Subcutaneous abdominal adipose tissue (tissue), 5 donors: ENCODE data around the gene OGT.
"Not testable (repeated sequence)": the region's sequence is repeated elsewhere in the genome, so short reads cannot be mapped to it uniquely, and the experiment has no call there.

ENCODE experiments used
- H3K27ac ChIP-seq: one replicate; pipeline ENCODE4 v1.7.0; 2013; ENCODE audit warnings: low read depth, mild to moderate bottlenecking, inconsistent platforms, low read length, moderate library complexity
- H3K27me3 ChIP-seq, 5 donors: one replicate each; pipeline ENCODE4 v1.7.0; 2013; ENCODE audit warnings: low read length in 5 of 5, inconsistent platforms in 1 of 5; ENCODE audit not compliant: control insufficient read depth in 5 of 5, insufficient read depth in 4 of 5
- H3K36me3 ChIP-seq, 5 donors: one replicate each; pipeline ENCODE4 v1.7.0; 2013; ENCODE audit warnings: low read length in 5 of 5; ENCODE audit not compliant: control insufficient read depth in 5 of 5, insufficient read depth in 5 of 5
- H3K4me1 ChIP-seq, 5 donors: one replicate each; pipeline ENCODE4 v1.7.0; 2013; ENCODE audit warnings: low read length in 5 of 5, mild to moderate bottlenecking in 3 of 5, moderate library complexity in 1 of 5; ENCODE audit not compliant: control insufficient read depth in 5 of 5, insufficient read depth in 5 of 5
- H3K4me3 ChIP-seq, 5 donors: one replicate each; pipeline ENCODE4 v1.7.0; 2013; ENCODE audit warnings: low read length in 5 of 5, low read depth in 1 of 5
- H3K9ac ChIP-seq, 5 donors: one replicate each; pipeline ENCODE4 v1.7.0; 2013; ENCODE audit warnings: low read length in 5 of 5, mild to moderate bottlenecking in 4 of 5, moderate library complexity in 3 of 5
- H3K9me3 ChIP-seq, 5 donors: one replicate each; pipeline ENCODE4 v1.7.0; 2013; ENCODE audit warnings: low read length in 5 of 5; ENCODE audit not compliant: control insufficient read depth in 5 of 5
- donor health status: healthy.
- donor health status: healthy.
- donor health status: healthy.
- donor health status: healthy.
- donor health status: healthy.

OGT gene

GRCh38 chrX:71532753-71533425 is at the start of gene OGT:
Gene OGT (plus strand): TSS chrX:71533104. CDS start chrX:71533300, 196 bp downstream.
- Histone ChIP-seq H3K27ac (peak within 1 kb of the TSS; percentile 98), H3K4me1 (peaks cover 0 to 23% (median 11%) of the 10 kb centered on the region in 5 donors), H3K9ac (peak within 1 kb of the TSS; percentile 77 to 95 (median 90))

DNA sequence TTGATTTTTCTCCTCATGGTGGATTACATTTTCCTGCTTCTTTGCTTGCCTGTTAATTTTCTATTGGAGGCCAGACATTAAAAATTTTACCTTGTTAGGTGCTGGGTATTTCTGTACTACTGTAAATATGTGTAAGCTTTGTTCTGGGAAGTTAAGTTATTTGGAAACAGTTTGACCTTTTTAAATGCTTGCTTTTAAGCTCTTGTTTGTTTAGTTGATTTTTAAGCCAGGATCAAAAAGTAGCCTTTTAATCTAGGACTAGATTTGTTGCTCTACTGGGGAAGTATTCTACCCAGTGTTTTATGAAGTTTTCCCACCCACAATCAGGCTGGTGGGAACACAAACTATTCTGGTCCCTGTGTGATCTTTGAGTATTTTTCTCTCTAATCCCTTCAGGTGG is 45.1 kb upstream of the OGT start:
- no peak overlapping the region for H3K27ac ChIP-seq
- no peak overlapping the region for H3K9ac ChIP-seq
- peaks cover 0 to 7% (median 4%) of the 10 kb centered on the region in 5 donors for H3K4me1 ChIP-seq
- H3K9me3 ChIP-seq: peaks cover 0 to 4% (median 0%) of the 10 kb centered on the region in 5 donors
- no peak overlapping the region for H3K4me3 ChIP-seq
- H3K27me3 ChIP-seq: peaks cover 0 to 2% (median 0%) of the 10 kb centered on the region in 5 donors
- H3K36me3 ChIP-seq: no peaks in the 10 kb centered on the region

More at GRCh38 chrX:71532753-71533425, at the start of gene OGT:
- Histone ChIP-seq H3K9me3 (peaks cover 0 to 6% (median 3%) of the 10 kb centered on the region in 5 donors), H3K36me3 (peaks cover 0 to 3% (median 2%) of the 10 kb centered on the region in 5 donors), H3K27me3 (peaks cover 0 to 4% (median 0%) of the 10 kb centered on the region in 5 donors), H3K4me3 (peak within 1 kb of the TSS; percentile 79 to 98 (median 91))

GRCh38 chrX:71489540-71489939 is 43.4 kb upstream of the OGT start:
- H3K27me3 ChIP-seq: peaks cover 0 to 2% (median 0%) of the 10 kb centered on the region in 5 donors
- H3K4me1 ChIP-seq: peaks cover 0 to 10% (median 4%) of the 10 kb centered on the region in 5 donors
- H3K9ac ChIP-seq: no peak overlapping the region
- no peak overlapping the region for H3K27ac ChIP-seq
- peaks cover 0 to 4% (median 0%) of the 10 kb centered on the region in 5 donors for H3K9me3 ChIP-seq
- no peak overlapping the region for H3K4me3 ChIP-seq
- no peaks in the 10 kb centered on the region for H3K36me3 ChIP-seq

DNA sequence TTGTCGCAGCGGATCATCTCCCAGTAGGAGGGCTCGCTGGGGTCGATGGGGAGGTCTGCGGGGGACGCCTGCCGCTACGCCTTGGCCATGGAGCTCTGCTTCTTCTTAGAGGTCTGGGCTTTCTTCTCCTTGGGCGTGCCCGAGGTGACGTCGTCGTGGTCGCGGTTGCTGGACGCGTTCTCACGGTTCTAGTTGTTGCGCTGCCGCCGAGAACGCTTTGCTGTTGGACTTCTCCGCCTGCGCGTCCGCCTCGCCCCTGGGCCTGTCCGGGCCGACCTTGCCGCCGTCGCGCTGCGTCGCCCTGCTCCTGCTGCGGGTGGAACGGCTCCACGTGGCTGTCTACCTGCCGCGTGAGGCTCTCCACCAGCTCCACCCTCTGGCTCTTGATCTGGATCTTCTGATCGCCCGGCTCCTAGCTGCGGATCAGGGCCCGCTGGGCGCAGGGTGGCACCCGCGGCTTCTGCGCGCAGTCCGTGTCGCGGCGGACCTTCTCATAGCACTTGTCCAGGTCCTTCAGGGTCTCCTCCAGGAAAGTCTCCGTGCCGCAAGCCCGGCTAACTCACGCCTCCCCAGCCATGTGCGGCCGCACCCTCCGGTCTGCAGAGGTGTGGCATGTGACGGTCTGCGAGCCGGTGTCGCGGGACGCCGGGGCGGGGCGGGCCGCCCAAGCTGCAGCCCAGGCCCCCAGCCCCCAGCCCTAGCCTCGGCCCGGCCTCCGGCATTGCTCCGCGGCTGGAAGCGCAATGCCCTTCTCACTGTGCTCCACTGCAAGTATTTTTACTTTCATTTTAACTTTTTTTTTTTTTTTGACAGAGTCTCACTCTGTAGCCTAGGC is 40.5 kb upstream of the OGT start:
- Histone ChIP-seq H3K4me3 (peak overlapping the region in 4 of 5 donors; percentile 58 to 79 (median 68)), H3K27me3 (peaks cover 0 to 2% (median 0%) of the 10 kb centered on the region in 5 donors), H3K4me1 (peaks cover 0 to 10% (median 4%) of the 10 kb centered on the region in 5 donors), H3K9me3 (peaks cover 0 to 4% (median 0%) of the 10 kb centered on the region in 5 donors), H3K36me3 (no peaks in the 10 kb centered on the region), H3K27ac (peak overlapping the region; percentile 45), H3K9ac (peak overlapping the region in 4 of 5 donors; percentile 25 to 55 (median 30))

- Histone ChIP-seq H3K4me1 (peaks cover 0 to 10% (median 4%) of the 10 kb centered on the region in 5 donors), H3K9me3 (peaks cover 0 to 4% (median 0%) of the 10 kb centered on the region in 5 donors), H3K27me3 (peaks cover 0 to 2% (median 0%) of the 10 kb centered on the region in 5 donors), H3K4me3 (peak overlapping the region in 4 of 5 donors; percentile 58 to 79 (median 68)), H3K27ac (peak overlapping the region; percentile 45), H3K36me3 (no peaks in the 10 kb centered on the region), H3K9ac (peak overlapping the region in 1 of 5 donors; percentile 55)
Measured at GRCh38 chrX:71493111-71493613, 39.7 kb upstream of the OGT start.

DNA sequence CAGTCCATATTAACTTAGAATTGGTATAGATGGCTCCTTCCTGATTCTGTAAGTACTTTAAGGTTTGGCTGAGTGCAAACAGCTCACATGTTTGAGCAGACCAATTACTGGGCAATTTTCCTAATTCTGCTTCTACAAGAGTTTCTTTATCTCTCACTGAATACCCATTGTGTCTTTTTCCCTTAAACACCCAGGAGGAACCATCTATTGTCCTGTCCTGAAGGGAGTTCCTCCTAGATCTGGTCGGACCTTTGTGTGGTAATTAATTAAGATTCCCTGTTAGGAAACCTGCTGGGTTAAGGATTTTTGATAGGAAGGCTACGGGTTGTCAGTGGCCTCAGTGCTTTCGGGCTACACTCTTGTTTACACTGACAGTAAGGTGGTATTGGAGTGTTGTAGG is 36.9 kb upstream of the OGT start:
- not testable (repeated sequence) for H3K4me3 ChIP-seq, H3K36me3 ChIP-seq, H3K27ac ChIP-seq, H3K9me3 ChIP-seq, H3K9ac ChIP-seq, H3K4me1 ChIP-seq, H3K27me3 ChIP-seq

- H3K4me1 ChIP-seq: peaks cover 0 to 10% (median 4%) of the 10 kb centered on the region in 5 donors
- H3K9ac ChIP-seq: no peak overlapping the region
- peaks cover 0 to 4% (median 0%) of the 10 kb centered on the region in 5 donors for H3K9me3 ChIP-seq
- no peak overlapping the region for H3K4me3 ChIP-seq
- no peak overlapping the region for H3K27ac ChIP-seq
- H3K36me3 ChIP-seq: no peaks in the 10 kb centered on the region
- H3K27me3 ChIP-seq: peaks cover 0 to 2% (median 0%) of the 10 kb centered on the region in 5 donors
Measured at GRCh38 chrX:71496476-71496875, 36.4 kb upstream of the OGT start.

GRCh38 chrX:71502080-71502479 is 30.8 kb upstream of the OGT start:
- H3K27ac ChIP-seq, H3K36me3 ChIP-seq, H3K9me3 ChIP-seq, H3K4me3 ChIP-seq, H3K4me1 ChIP-seq, H3K9ac ChIP-seq, H3K27me3 ChIP-seq: not testable (repeated sequence)

DNA sequence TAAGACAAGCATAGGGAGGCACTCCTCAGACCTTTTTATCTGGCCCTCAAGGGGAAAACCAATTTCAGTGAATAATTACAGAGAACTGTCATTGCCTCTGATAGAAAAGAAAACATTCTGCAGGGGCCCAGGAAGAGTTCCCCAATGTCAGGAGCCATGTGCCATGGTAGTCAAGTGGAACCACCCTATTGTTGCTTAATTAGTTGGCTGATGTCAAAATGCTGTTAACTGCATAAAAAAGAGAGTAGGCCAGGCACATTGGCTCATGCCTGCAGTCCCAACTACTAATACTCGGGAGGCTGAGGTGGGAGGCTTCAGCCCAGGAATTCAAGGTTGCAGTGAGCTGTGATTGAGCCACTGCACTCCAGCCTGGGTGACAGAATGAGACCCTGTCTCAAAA is 28.6 kb upstream of the OGT start:
- H3K4me1 ChIP-seq: no peaks in the 10 kb centered on the region
- H3K4me3 ChIP-seq: no peak overlapping the region
- no peaks in the 10 kb centered on the region for H3K27me3 ChIP-seq
- no peak overlapping the region for H3K27ac ChIP-seq
- peaks cover 0 to 4% (median 0%) of the 10 kb centered on the region in 5 donors for H3K9me3 ChIP-seq
- no peak overlapping the region for H3K9ac ChIP-seq
- no peaks in the 10 kb centered on the region for H3K36me3 ChIP-seq
